ENCODE measurements around the gene SGIP1. TPM values are rescaled to one million over a fixed set of nuclear protein-coding genes. Genes with fewer than 3 reads are reported as not detected.
A peak's percentile ranks its signal among the peaks of the same experiment; 100 is the strongest.
"Not testable (repeated sequence)": the region's sequence is repeated elsewhere in the genome, so short reads cannot be mapped to it uniquely, and the experiment has no call there.

The SGIP1 gene
- total RNA-seq, 2 experiments from 2014 or later = not detected

DNA sequence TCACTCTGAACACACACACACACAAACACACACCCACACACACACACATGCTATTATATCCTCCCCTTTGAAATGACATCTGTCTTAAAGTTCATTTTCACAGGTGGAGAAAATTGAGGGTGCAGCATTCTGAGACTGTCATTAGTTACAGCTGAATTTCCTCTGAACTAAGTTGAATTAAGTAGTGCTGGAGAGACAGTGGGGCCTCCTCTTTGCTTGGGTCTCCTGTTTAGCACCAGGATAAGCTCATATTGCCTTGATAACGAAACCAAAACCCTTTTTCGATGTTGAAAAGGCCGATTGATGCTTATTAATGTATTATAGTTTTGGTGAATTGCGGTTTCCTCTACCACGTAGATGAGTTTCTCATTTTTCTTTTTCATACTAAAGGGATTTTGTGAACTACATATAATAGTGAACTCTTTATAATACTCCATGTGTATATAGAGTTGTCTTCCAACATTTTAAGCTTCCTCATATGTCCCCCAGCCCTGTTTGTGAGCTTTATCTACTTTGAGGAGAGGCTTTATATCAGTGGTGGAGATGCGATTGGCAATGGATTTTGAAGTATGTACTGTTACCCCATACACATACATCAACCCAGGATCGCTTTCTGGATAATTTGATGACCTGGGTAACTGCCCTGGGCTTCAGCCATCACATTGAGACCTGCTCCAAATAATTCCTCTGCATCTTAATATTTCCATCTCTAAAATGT, 235.7 kb downstream of the SGIP1 start:
- ChIA-PET POLR2A (interaction anchor here (0.7 kb wide), 1 partner anchor 31 kb away, joined by 4 read pairs; no protein-coding TSS in a partner anchor), CTCF (interaction anchor here (1.3 kb wide), 1 partner anchor 444 kb away, joined by 6 read pairs; no protein-coding TSS in a partner anchor)
- H3K27me3 Mint-ChIP-seq (ENCODE audit: low read depth) = no peaks in the 10 kb centered on the region
- H3K4me1 Mint-ChIP-seq (ENCODE audit: low read depth) = peaks cover 25% of the 10 kb centered on the region
- no peaks in the 10 kb centered on the region for H3K9me3 Mint-ChIP-seq (ENCODE audit: insufficient read depth)
- no peaks in the 10 kb centered on the region for H3K36me3 Mint-ChIP-seq (ENCODE audit: low read depth)
- peak overlapping the region; percentile 64 for H3K4me3 Mint-ChIP-seq
- DNase-seq = peak; percentile 33
- ATAC-seq = peak; percentile 82
- peak overlapping the region; percentile 53 for H3K27ac Mint-ChIP-seq

DNA sequence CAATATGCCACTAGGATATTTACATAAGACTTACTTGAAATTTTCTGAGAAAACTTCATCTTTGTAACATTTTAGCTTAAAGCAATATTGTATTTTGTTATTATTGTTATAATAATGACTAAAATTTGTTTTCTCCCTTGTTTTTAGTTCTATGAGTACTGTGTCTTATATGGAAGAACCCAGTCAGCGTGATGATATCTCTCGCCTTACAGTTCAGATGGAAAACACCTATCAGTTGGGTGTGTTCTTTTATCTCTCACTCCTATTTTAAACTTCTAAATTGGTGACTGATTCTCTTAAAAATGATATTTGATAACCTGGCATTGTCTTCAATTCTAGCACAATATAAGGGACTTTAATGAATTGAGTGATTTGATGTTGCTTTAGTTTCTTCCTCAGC, 236.3 kb downstream of the SGIP1 start:
- ChIA-PET CTCF (interaction anchor here (1.3 kb wide), 1 partner anchor 443 kb away, joined by 6 read pairs; no protein-coding TSS in a partner anchor), POLR2A (interaction anchor here (0.7 kb wide), 1 partner anchor 31 kb away, joined by 4 read pairs; no protein-coding TSS in a partner anchor)
- DNase-seq (no peak), ATAC-seq (no peak)
- H3K4me1 Mint-ChIP-seq (ENCODE audit: low read depth) = peaks cover 22% of the 10 kb centered on the region
- no peaks in the 10 kb centered on the region for H3K36me3 Mint-ChIP-seq (ENCODE audit: low read depth)
- H3K9me3 Mint-ChIP-seq (ENCODE audit: insufficient read depth) = no peaks in the 10 kb centered on the region
- peak overlapping the region; percentile 64 for H3K4me3 Mint-ChIP-seq
- no peaks in the 10 kb centered on the region for H3K27me3 Mint-ChIP-seq (ENCODE audit: low read depth)
- H3K27ac Mint-ChIP-seq = peak overlapping the region; percentile 53

GRCh38 chr1:66770694-66771093, 236.7 kb downstream of the SGIP1 start:
- DNase-seq = no peak
- no peaks in the 10 kb centered on the region for H3K27me3 Mint-ChIP-seq (ENCODE audit: low read depth)
- H3K4me3 Mint-ChIP-seq = no peak overlapping the region
- CTCF ChIA-PET = no interaction called here
- H3K9me3 Mint-ChIP-seq (ENCODE audit: insufficient read depth) = no peaks in the 10 kb centered on the region
- H3K27ac Mint-ChIP-seq = no peak overlapping the region
- POLR2A ChIA-PET = interaction anchor here (0.6 kb wide), 1 partner anchor 41 kb away, joined by 3 read pairs; no protein-coding TSS in a partner anchor
- no peak for ATAC-seq
- peaks cover 22% of the 10 kb centered on the region for H3K4me1 Mint-ChIP-seq (ENCODE audit: low read depth)
- H3K36me3 Mint-ChIP-seq (ENCODE audit: low read depth) = no peaks in the 10 kb centered on the region

- CTCF ChIA-PET = no interaction called here
Observed at GRCh38 chr1:66773227-66773626, 239.3 kb downstream of the SGIP1 start.

DNA sequence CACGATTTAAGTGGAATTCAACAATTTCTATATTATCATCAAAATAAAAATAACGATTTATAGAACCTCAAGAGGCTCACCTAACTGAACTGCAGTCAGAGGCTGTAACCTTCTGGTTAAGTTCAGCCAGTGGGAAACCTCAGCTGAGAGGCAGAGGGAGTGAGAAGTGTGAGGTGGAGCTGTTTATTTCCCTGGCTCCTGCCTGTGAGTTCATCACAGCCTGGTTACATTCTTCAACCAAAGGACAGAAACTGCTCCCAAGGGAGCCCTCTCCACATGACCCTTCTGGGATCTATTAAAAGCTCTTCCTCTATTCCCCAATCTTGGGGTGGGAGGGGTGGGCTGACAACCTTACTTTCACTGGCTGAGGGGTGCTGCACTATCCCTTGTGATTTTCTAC, 240.5 kb downstream of the SGIP1 start:
- Mint-ChIP-seq H3K9me3 (ENCODE audit: insufficient read depth) (no peaks in the 10 kb centered on the region), H3K27me3 (ENCODE audit: low read depth) (no peaks in the 10 kb centered on the region), H3K36me3 (ENCODE audit: low read depth) (no peaks in the 10 kb centered on the region), H3K27ac (no peak overlapping the region), H3K4me1 (ENCODE audit: low read depth) (peaks cover 13% of the 10 kb centered on the region), H3K4me3 (no peak overlapping the region)
- DNase-seq (no peak), ATAC-seq (no peak)
- POLR2A ChIA-PET = no interaction called here
- CTCF ChIA-PET = interaction anchor here (1.1 kb wide), 1 partner anchor 375 kb away, joined by 3 read pairs; no protein-coding TSS in a partner anchor

More at GRCh38 chr1:66773227-66773626, 239.3 kb downstream of the SGIP1 start:
- POLR2A ChIA-PET = interaction anchor here (0.7 kb wide), 1 partner anchor 151 kb away, joined by 3 read pairs; the partner anchor contains the start of genes DNAI4 and MIER1
- DNase-seq = no peak
- H3K27me3 Mint-ChIP-seq (ENCODE audit: low read depth) = no peaks in the 10 kb centered on the region
- no peak for ATAC-seq
- H3K4me1 Mint-ChIP-seq (ENCODE audit: low read depth) = peaks cover 22% of the 10 kb centered on the region
- H3K4me3 Mint-ChIP-seq = no peak overlapping the region
- no peaks in the 10 kb centered on the region for H3K36me3 Mint-ChIP-seq (ENCODE audit: low read depth)
- H3K27ac Mint-ChIP-seq = no peak overlapping the region
- no peaks in the 10 kb centered on the region for H3K9me3 Mint-ChIP-seq (ENCODE audit: insufficient read depth)

GRCh38 chr1:66775646-66776045, 241.7 kb downstream of the SGIP1 start:
- H3K4me1 Mint-ChIP-seq (ENCODE audit: low read depth) = peaks cover 2% of the 10 kb centered on the region
- H3K9me3 Mint-ChIP-seq (ENCODE audit: insufficient read depth) = no peaks in the 10 kb centered on the region
- no peak overlapping the region for H3K27ac Mint-ChIP-seq
- no peaks in the 10 kb centered on the region for H3K27me3 Mint-ChIP-seq (ENCODE audit: low read depth)
- ATAC-seq (no peak), DNase-seq (no peak)
- H3K36me3 Mint-ChIP-seq (ENCODE audit: low read depth) = no peaks in the 10 kb centered on the region
- ChIA-PET POLR2A (no interaction called here), CTCF (no interaction called here)
- H3K4me3 Mint-ChIP-seq = no peak overlapping the region

- ChIA-PET POLR2A (no interaction called here), CTCF (no interaction called here)
- no peak overlapping the region for H3K4me3 Mint-ChIP-seq
- H3K4me1 Mint-ChIP-seq (ENCODE audit: low read depth) = no peaks in the 10 kb centered on the region
- no peaks in the 10 kb centered on the region for H3K9me3 Mint-ChIP-seq (ENCODE audit: insufficient read depth)
- no peak overlapping the region for H3K27ac Mint-ChIP-seq
- no peaks in the 10 kb centered on the region for H3K27me3 Mint-ChIP-seq (ENCODE audit: low read depth)
- H3K36me3 Mint-ChIP-seq (ENCODE audit: low read depth) = no peaks in the 10 kb centered on the region
- ATAC-seq (no peak), DNase-seq (no peak)
Observed at GRCh38 chr1:66777831-66778230, 243.9 kb downstream of the SGIP1 start.

- Mint-ChIP-seq H3K4me1 (ENCODE audit: low read depth) (no peaks in the 10 kb centered on the region), H3K36me3 (ENCODE audit: low read depth) (no peaks in the 10 kb centered on the region), H3K27ac (no peak overlapping the region), H3K9me3 (ENCODE audit: insufficient read depth) (no peaks in the 10 kb centered on the region), H3K4me3 (no peak overlapping the region), H3K27me3 (ENCODE audit: low read depth) (no peaks in the 10 kb centered on the region)
- CTCF ChIA-PET = no interaction called here
- POLR2A ChIA-PET = no interaction called here
- DNase-seq (no peak), ATAC-seq (no peak)
Observed at GRCh38 chr1:66778266-66778665, 244.3 kb downstream of the SGIP1 start.

- Mint-ChIP-seq H3K27me3 (ENCODE audit: low read depth) (no peaks in the 10 kb centered on the region), H3K9me3 (ENCODE audit: insufficient read depth) (no peaks in the 10 kb centered on the region), H3K36me3 (ENCODE audit: low read depth) (no peaks in the 10 kb centered on the region), H3K27ac (no peak overlapping the region), H3K4me3 (no peak overlapping the region), H3K4me1 (ENCODE audit: low read depth) (no peaks in the 10 kb centered on the region)
- POLR2A ChIA-PET = no interaction called here
- ATAC-seq = no peak
- DNase-seq = no peak
- CTCF ChIA-PET = no interaction called here
Observed at GRCh38 chr1:66778969-66779368, 245.0 kb downstream of the SGIP1 start.

DNA sequence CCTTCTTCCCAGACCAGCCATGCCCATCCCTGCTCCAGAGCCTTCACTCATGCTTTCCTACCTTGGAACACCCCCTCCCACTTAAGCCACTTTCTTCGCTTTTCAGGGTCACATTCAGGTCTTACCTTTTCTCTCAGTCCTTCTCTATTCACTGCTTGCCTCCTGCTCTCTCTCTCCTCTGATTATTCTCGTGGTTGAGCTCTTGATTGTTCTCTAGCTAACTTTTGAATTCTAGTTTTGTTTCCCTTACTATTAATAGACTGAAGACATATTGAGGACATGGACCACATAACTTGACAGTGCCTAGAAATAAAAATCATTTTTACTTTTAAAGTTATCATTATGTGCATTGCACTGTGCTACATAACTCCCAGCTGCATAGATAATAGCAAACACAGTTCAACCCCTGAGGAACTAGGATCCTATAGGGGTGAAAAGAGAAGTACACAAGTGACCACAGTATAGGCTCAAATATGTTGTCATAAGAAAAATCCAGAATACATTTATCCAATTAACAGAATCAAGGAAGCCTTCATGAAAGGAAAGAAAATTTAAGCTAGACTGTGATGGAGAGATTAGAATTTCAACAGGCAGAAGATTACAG, 245.6 kb downstream of the SGIP1 start:
- POLR2A ChIA-PET = no interaction called here
- H3K4me3 Mint-ChIP-seq = no peak overlapping the region

DNA sequence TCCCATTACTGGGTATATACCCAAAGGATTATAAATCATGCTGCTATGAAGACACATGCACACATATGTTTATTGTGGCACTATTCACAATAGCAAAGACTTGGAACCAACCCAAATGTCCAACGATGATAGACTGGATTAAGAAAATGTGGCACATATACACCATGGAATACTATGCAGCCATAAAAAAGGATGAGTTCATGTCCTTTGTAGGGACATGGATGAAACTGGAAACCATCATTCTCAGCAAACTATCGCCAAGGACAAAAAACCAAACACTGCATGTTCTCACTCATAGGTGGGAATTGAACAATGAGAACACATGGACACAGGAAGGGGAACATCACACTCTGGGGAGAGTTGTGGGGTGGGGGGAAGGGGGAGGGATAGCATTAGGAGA, 251.8 kb downstream of the SGIP1 start:
- H3K9me3 Mint-ChIP-seq (ENCODE audit: insufficient read depth); ATAC-seq; H3K4me1 Mint-ChIP-seq (ENCODE audit: low read depth); H3K27ac Mint-ChIP-seq; H3K4me3 Mint-ChIP-seq; H3K36me3 Mint-ChIP-seq (ENCODE audit: low read depth); H3K27me3 Mint-ChIP-seq (ENCODE audit: low read depth); CTCF ChIA-PET; POLR2A ChIA-PET; DNase-seq: not testable (repeated sequence)

More for the DNA sequence above, 245.6 kb downstream of the SGIP1 start:
- Mint-ChIP-seq H3K36me3 (ENCODE audit: low read depth) (no peaks in the 10 kb centered on the region), H3K9me3 (ENCODE audit: insufficient read depth) (no peaks in the 10 kb centered on the region), H3K4me1 (ENCODE audit: low read depth) (no peaks in the 10 kb centered on the region), H3K27me3 (ENCODE audit: low read depth) (no peaks in the 10 kb centered on the region), H3K27ac (no peak overlapping the region)
- DNase-seq = no peak
- no peak for ATAC-seq
- CTCF ChIA-PET = interaction anchor here (0.7 kb wide), 1 partner anchor 419 kb away, joined by 3 read pairs; no protein-coding TSS in a partner anchor

GRCh38 chr1:66787641-66788040, 253.7 kb downstream of the SGIP1 start:
- DNase-seq (no peak), ATAC-seq (no peak)
- H3K27me3 Mint-ChIP-seq (ENCODE audit: low read depth) = peaks cover 2% of the 10 kb centered on the region
- H3K36me3 Mint-ChIP-seq (ENCODE audit: low read depth) = no peaks in the 10 kb centered on the region
- H3K9me3 Mint-ChIP-seq (ENCODE audit: insufficient read depth) = no peaks in the 10 kb centered on the region
- H3K27ac Mint-ChIP-seq = no peak overlapping the region
- no peak overlapping the region for H3K4me3 Mint-ChIP-seq
- POLR2A ChIA-PET = no interaction called here
- peaks cover 9% of the 10 kb centered on the region for H3K4me1 Mint-ChIP-seq (ENCODE audit: low read depth)
- CTCF ChIA-PET = interaction anchor here (1.1 to 1.2 kb wide), 2 partner anchors 61 to 713 kb away, joined by 3 read pairs; no protein-coding TSS in a partner anchor

All from activated CD8-positive, alpha-beta T cell treated with anti-CD3 and anti-CD28 coated beads, Interleukin-2, amount 10 ng/mL, durations not matched to agents 7 days and 5 days (primary cell).